ENCODE results near the gene PTH1R.

The PTH1R gene

DNA sequence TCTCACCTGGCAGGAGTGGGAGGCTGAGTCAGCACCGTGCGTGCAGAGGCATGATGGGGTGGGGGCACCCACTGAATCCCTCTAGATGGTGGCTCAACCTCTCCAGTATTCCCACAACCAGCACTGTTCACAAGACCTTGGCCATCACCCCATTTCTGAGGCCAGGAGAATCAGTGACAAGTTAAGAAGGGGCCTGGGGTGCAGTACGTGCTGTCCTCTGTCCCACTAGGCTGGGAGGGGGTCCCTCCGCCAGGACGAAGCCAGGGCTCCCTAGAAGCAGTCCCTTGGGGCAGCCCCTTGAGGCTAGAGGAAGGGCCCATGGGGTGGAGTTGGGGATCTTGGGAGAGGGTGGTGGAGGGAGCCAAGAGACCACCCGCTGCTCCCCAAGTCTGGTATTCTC is 19.1 kb upstream of the PTH1R start:
- WGBS, 2 experiments (ENCODE audit: insufficient coverage in 2 of 2) = 92 to 96% methylated on average over 3 to 5 of the region's 6 CpGs
- Histone ChIP-seq H3K9me3 (ENCODE audit: control insufficient read depth, low read length) (no peaks in the 10 kb centered on the region), H3K4me1 (ENCODE audit: control insufficient read depth, insufficient read depth, low read length, poor library complexity, severe bottlenecking) (peaks cover 14% of the 10 kb centered on the region), H3K36me3 (ENCODE audit: control insufficient read depth, insufficient read depth, low read length) (no peaks in the 10 kb centered on the region), H3K27ac (ENCODE audit: low read depth, low read length, severe bottlenecking) (no peak overlapping the region), H3K4me3 (ENCODE audit: extremely low read depth, insufficient read depth, low read length, poor library complexity, severe bottlenecking) (no peak overlapping the region)

DNA sequence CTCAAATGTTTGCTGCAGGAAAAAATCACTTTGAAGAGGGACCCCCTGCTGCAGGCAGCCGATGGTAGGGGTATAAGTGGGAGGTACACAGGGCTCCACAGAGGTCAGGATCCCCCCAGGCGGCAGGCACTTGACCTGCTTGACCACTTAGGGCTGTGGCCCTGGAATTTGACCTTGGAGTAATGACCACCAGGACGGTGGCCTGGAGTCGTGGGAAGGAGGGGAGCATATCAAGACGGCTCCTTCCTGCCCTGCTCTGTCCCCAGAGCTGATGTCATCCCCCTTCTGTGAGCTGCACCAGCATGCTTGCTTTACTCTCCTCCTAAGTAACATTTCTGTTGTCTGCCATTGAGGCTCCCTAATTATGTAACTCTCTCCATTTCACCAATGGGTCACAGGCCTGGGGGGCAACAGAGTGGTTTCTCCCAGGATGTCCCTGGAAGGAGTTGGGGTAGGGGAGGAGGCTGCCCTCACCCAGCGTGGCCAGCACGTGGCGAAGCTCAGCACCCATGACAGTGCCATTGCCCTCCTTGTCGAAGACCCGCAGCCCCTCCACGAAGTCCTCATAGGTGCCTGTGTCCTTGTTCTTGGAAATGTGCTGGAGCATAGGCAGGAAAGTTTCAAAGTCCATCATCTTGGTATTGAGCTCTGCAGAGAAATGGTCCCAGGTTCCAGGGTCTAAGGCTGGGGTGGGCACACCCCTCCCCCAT is 18.4 kb upstream of the PTH1R start:
- Histone ChIP-seq H3K4me1 (ENCODE audit: control insufficient read depth, insufficient read depth, low read length, poor library complexity, severe bottlenecking) (peaks cover 14% of the 10 kb centered on the region), H3K4me3 (ENCODE audit: extremely low read depth, insufficient read depth, low read length, poor library complexity, severe bottlenecking) (no peak overlapping the region), H3K9me3 (ENCODE audit: control insufficient read depth, low read length) (no peaks in the 10 kb centered on the region), H3K36me3 (ENCODE audit: control insufficient read depth, insufficient read depth, low read length) (no peaks in the 10 kb centered on the region), H3K27ac (ENCODE audit: low read depth, low read length, severe bottlenecking) (no peak overlapping the region)
- 79 to 80% methylated on average over 4 to 10 of the region's 11 CpGs for WGBS, 2 experiments (ENCODE audit: insufficient coverage in 2 of 2)

DNA sequence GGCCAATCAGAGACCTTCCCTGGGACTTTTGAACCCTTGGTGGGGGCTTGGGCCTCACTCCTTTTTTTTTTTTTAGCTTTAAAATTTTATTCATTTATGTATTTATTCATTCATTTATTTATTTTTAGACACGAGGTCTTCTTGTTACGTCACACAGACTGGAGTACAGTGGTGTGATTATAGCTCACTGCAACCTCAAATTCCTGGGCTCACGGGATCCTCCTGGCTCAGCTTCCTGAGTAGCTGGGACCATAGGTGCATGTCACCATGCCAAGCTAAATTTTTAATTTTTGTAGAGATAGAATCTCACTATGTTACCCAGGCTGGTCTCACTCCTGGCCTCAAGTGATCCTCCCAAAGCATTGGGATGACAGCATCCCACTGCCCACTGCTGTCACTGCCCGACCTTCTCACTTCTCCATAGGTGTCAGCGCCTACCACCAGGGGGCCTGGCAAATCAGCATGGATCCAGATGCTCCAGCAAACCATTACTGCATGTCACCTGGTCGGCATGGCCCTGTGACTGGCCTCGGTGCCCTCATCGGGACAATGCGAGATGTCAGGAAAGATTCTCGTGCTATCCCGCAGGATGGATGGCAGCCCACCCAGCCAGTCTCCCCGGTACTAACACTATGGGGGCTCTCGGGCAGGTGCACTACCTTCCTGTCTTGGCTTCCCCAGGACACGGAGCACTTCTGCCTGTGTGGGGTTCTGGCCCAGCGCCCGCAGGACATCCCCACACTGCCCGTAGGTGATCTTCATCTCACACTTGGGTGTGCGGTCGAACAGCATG is 17.3 kb upstream of the PTH1R start:
- H3K36me3 ChIP-seq (ENCODE audit: control insufficient read depth, insufficient read depth, low read length) = no peaks in the 10 kb centered on the region
- 85 to 94% methylated on average over 18 of the region's 19 CpGs for WGBS, 2 experiments (ENCODE audit: insufficient coverage in 2 of 2)
- no peak overlapping the region for H3K4me3 ChIP-seq (ENCODE audit: extremely low read depth, insufficient read depth, low read length, poor library complexity, severe bottlenecking)
- H3K9me3 ChIP-seq (ENCODE audit: control insufficient read depth, low read length) = no peaks in the 10 kb centered on the region
- H3K4me1 ChIP-seq (ENCODE audit: control insufficient read depth, insufficient read depth, low read length, poor library complexity, severe bottlenecking) = peaks cover 18% of the 10 kb centered on the region
- no peak overlapping the region for H3K27ac ChIP-seq (ENCODE audit: low read depth, low read length, severe bottlenecking)

GRCh38 chr3:46860810-46861604 is 16.5 kb upstream of the PTH1R start:
- WGBS, 2 experiments (ENCODE audit: insufficient coverage in 2 of 2) = 84 to 88% methylated on average over 4 to 5 of the region's 10 CpGs

DNA sequence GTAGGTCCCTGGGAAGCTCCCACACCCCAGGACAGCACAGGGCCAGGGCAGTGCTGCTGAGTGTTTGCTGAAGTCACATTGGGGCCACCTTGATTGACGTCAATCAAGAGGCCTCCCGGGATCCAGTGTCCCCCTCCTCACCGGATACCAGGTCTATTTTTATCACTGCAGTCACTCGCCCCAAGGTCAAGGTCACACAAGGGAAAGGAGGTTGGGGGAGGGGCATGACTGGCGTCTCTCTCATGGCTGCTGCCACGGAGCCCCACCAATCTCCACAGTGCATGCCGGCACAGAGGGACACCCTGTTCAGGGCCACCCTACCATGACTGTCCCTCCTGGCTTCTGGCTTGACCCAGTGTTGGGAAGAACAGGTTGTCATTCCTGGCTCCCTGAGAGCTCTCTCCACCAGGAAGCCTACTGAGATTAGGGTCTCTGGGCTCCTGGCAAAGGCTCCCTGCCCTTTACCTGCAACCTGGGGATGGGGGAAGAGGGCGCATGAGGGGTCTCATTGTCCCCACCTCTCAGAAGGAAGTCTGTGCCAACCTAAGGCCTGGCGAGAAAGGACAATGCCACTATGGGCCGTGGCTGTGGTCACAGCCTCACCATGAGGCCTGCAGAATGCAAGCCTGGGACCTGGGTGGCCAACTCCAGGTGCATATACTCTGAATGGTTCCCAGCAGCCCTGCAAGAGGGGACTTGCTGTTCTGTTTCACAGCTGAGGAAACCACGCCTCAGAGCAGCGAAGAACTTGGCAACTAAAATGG is 15.7 kb upstream of the PTH1R start:
- H3K27ac ChIP-seq (ENCODE audit: low read depth, low read length, severe bottlenecking) = no peak overlapping the region
- H3K36me3 ChIP-seq (ENCODE audit: control insufficient read depth, insufficient read depth, low read length) = no peaks in the 10 kb centered on the region
- no peaks in the 10 kb centered on the region for H3K9me3 ChIP-seq (ENCODE audit: control insufficient read depth, low read length)
- 82 to 89% methylated on average over 9 of the region's 12 CpGs for WGBS, 2 experiments (ENCODE audit: insufficient coverage in 2 of 2)
- H3K4me3 ChIP-seq (ENCODE audit: extremely low read depth, insufficient read depth, low read length, poor library complexity, severe bottlenecking) = no peak overlapping the region
- H3K4me1 ChIP-seq (ENCODE audit: control insufficient read depth, insufficient read depth, low read length, poor library complexity, severe bottlenecking) = peaks cover 20% of the 10 kb centered on the region

More at GRCh38 chr3:46860810-46861604, 16.5 kb upstream of the PTH1R start:
- no peaks in the 10 kb centered on the region for H3K9me3 ChIP-seq (ENCODE audit: control insufficient read depth, low read length)
- H3K4me1 ChIP-seq (ENCODE audit: control insufficient read depth, insufficient read depth, low read length, poor library complexity, severe bottlenecking) = peaks cover 20% of the 10 kb centered on the region
- no peak overlapping the region for H3K4me3 ChIP-seq (ENCODE audit: extremely low read depth, insufficient read depth, low read length, poor library complexity, severe bottlenecking)
- H3K36me3 ChIP-seq (ENCODE audit: control insufficient read depth, insufficient read depth, low read length) = no peaks in the 10 kb centered on the region
- no peak overlapping the region for H3K27ac ChIP-seq (ENCODE audit: low read depth, low read length, severe bottlenecking)

DNA sequence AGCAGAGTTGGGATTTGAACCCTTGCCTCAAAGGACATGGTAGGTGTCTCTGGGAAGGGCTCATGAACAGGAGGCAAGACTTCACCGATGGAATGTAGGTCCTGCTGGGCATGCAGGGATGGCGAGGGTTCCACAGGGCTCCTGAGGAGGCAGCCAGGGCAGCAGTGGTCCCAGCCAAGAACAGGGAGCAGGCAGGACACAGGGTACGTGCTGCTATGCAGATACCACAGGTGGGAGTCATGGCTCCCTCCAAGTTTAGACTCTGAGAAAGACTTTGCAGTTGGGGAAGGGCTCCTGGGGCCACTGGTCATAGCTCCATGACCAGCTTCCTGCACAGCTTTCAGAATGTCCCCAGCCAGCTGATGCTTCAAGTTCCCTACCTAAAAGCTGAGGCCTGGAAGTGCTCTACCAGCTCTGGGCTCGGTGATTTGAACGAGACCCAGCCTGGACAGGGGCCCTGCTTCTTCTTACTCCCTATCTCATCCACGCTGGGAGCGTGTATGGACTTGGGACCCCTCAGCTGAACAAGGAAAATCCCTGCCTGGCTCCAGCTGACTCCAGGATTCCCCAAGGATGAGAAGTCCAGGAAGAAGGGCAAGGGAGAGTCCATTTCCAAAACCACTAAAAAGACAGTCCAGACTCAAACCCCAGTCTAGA is 15.0 kb upstream of the PTH1R start:
- Histone ChIP-seq H3K27ac (ENCODE audit: low read depth, low read length, severe bottlenecking) (no peak overlapping the region), H3K4me3 (ENCODE audit: extremely low read depth, insufficient read depth, low read length, poor library complexity, severe bottlenecking) (no peak overlapping the region), H3K9me3 (ENCODE audit: control insufficient read depth, low read length) (no peaks in the 10 kb centered on the region), H3K36me3 (ENCODE audit: control insufficient read depth, insufficient read depth, low read length) (no peaks in the 10 kb centered on the region), H3K4me1 (ENCODE audit: control insufficient read depth, insufficient read depth, low read length, poor library complexity, severe bottlenecking) (peaks cover 20% of the 10 kb centered on the region)
- 92 to 93% methylated on average over 6 to 7 of the region's 7 CpGs for WGBS, 2 experiments (ENCODE audit: insufficient coverage in 2 of 2)

DNA sequence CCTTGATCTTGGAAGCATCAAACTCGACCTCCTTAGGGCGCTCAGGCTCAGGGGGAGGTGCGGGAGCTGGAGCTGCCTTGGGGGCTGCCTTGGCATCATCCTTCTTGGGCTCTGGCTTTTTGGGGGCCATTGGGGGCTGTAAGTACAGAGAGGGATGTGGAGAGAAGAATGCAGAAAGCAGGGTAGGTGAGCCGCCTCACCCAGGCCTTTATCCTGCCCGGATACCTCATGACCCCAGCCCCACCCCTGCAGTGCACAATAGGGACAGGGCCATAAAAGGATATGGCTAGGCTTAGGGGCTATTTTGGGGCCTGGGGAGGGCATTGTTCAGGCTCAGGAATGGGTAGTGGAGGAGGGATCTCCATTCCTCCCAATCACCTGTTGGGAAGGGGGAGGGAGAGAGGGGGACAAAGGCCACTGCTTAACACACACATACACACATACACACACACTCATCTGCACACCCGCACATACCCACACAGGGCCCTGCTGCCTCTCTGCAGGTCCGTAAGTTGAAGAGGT is 14.2 kb upstream of the PTH1R start, which contains the start of gene MYL3:
Gene MYL3 (minus strand): TSS at position 184 of the 522 bp plus-strand sequence. CDS start 54 bp downstream, at position 130.
- H3K4me3 ChIP-seq (ENCODE audit: extremely low read depth, insufficient read depth, low read length, poor library complexity, severe bottlenecking) = no peak within 1 kb of the TSS
- no peaks in the 10 kb centered on the region for H3K9me3 ChIP-seq (ENCODE audit: control insufficient read depth, low read length)
- no peak within 1 kb of the TSS for H3K27ac ChIP-seq (ENCODE audit: low read depth, low read length, severe bottlenecking)
- 91 to 100% methylated on average over 2 to 4 of the region's 7 CpGs for WGBS, 2 experiments (ENCODE audit: insufficient coverage in 2 of 2)
- no peaks in the 10 kb centered on the region for H3K36me3 ChIP-seq (ENCODE audit: control insufficient read depth, insufficient read depth, low read length)
- peaks cover 25% of the 10 kb centered on the region for H3K4me1 ChIP-seq (ENCODE audit: control insufficient read depth, insufficient read depth, low read length, poor library complexity, severe bottlenecking)

- Histone ChIP-seq H3K4me1 (ENCODE audit: control insufficient read depth, insufficient read depth, low read length, poor library complexity, severe bottlenecking) (peaks cover 24% of the 10 kb centered on the region), H3K9me3 (ENCODE audit: control insufficient read depth, low read length) (no peaks in the 10 kb centered on the region), H3K27ac (ENCODE audit: low read depth, low read length, severe bottlenecking) (no peak overlapping the region), H3K36me3 (ENCODE audit: control insufficient read depth, insufficient read depth, low read length) (no peaks in the 10 kb centered on the region), H3K4me3 (ENCODE audit: extremely low read depth, insufficient read depth, low read length, poor library complexity, severe bottlenecking) (no peak overlapping the region)
- WGBS, 2 experiments (ENCODE audit: insufficient coverage in 2 of 2) = 76 to 81% methylated on average over 6 to 7 of the region's 10 CpGs
Measured at GRCh38 chr3:46864061-46864881, 13.2 kb upstream of the PTH1R start.

- WGBS, 2 experiments (ENCODE audit: insufficient coverage in 2 of 2) = 87 to 88% methylated on average over 7 to 8 of the region's 12 CpGs
- Histone ChIP-seq H3K27ac (ENCODE audit: low read depth, low read length, severe bottlenecking) (no peak overlapping the region), H3K36me3 (ENCODE audit: control insufficient read depth, insufficient read depth, low read length) (no peaks in the 10 kb centered on the region), H3K9me3 (ENCODE audit: control insufficient read depth, low read length) (no peaks in the 10 kb centered on the region), H3K4me3 (ENCODE audit: extremely low read depth, insufficient read depth, low read length, poor library complexity, severe bottlenecking) (no peak overlapping the region), H3K4me1 (ENCODE audit: control insufficient read depth, insufficient read depth, low read length, poor library complexity, severe bottlenecking) (peaks cover 20% of the 10 kb centered on the region)
Measured at GRCh38 chr3:46865031-46865507, 12.5 kb upstream of the PTH1R start.
